GM18499 (cell line): ENCODE results near the gene DYNC2I2.
"Not testable (repeated sequence)": the region's sequence is repeated elsewhere in the genome, so short reads cannot be mapped to it uniquely, and the experiment has no call there.

Experiments
- ATAC-seq: cut with Tn5 transposase; IDR thresholded peaks from one replicate; pipeline ENCODE4 v1.9.1; 2021; ENCODE audit warnings: moderate number of reproducible peaks; ENCODE audit not compliant: insufficient read depth, unreplicated experiment

Gene DYNC2I2

DNA sequence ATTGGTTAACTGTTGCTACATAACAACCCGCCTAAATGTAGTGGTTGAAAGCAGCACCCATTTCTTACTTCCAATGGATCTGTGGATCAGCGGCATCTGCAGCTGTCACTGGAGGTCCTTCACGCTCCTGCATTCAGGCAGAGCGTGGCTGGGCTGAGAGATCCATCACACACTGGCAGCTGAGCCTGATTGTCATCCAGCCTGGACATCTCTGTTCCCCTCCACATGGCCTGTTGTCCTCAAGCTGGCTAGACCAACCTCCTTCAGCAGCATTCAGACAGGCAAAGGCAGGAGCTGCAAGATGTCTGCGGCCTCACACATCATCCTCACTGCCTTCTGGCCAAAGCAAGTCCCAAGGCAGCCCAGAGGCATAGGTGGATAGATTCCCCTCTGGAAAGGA lies 36.9 kb downstream of the DYNC2I2 start:
- ATAC-seq, result no peak

DNA sequence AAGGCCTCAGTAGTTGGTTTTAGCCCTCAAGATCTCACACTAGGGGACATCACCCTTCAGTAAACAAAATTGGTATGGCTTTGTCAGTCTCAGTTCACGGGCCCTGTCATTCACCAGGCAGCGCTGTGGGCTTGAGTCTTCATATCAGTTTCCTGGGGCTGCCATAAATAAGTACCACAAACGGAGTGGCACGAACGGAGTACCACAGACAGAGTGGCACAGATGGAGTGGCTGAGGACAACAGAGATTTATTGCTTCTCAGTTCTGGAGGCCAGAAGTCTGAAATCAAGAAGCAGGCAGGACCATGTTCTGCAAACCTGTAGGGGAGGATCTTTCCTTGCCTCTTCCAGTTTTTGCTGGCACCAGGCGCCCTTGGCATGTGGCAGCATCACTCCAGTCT lies 37.5 kb downstream of the DYNC2I2 start:
- no peak for ATAC-seq

DNA sequence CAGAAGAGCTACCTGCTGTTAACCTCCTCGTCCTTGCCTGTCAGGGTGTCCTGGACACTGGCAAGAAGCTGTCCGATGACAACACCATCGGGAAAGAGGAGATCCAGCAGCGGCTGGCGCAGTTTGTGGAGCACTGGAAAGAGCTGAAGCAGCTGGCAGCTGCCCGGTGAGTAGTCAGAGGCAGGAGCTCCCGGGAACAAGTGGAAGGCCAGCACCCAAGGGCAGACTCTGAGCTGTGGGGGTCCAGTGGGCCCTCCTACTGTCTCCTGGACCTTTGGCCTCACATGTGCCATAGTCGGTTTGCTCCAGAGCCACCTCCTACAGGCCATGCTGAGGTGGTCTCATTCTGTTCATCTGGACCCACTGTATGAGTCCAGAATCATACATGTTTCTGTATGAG lies 38.7 kb downstream of the DYNC2I2 start:
- no peak for ATAC-seq

DNA sequence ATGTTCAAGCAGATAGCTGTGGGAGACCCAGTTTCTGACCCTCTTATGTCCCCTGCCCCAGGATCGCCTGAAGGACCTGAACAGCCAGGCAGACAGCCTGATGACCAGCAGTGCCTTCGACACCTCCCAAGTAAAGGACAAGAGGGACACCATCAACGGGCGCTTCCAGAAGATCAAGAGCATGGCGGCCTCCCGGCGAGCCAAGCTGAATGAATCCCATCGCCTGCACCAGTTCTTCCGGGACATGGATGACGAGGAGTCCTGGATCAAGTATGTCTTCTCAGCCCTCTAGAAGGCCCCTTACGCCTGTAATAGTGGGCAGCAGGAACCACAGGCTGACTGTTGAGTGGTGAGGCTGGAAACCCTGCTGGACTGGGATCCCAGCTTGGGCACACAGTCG lies 41.1 kb downstream of the DYNC2I2 start:
- ATAC-seq, result no peak

DNA sequence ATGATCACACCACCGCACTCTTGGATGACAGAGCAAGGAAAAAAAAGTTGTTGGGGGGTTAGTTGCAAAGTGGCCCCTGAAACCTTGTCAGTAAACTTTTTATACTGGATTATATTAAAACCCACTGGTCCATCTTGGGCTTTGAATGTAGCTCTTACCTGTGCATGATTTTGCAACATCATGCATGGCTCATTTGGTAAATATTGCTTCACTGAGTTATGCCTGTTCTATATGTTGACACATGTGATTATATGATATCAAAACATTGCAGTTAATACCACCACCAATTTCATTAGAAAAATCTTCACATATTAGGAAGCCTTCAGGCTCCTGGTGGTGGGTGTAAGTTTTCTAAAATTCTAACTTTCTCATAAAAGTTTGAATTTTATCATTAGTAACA lies 41.9 kb downstream of the DYNC2I2 start:
- ATAC-seq, result no peak

DNA sequence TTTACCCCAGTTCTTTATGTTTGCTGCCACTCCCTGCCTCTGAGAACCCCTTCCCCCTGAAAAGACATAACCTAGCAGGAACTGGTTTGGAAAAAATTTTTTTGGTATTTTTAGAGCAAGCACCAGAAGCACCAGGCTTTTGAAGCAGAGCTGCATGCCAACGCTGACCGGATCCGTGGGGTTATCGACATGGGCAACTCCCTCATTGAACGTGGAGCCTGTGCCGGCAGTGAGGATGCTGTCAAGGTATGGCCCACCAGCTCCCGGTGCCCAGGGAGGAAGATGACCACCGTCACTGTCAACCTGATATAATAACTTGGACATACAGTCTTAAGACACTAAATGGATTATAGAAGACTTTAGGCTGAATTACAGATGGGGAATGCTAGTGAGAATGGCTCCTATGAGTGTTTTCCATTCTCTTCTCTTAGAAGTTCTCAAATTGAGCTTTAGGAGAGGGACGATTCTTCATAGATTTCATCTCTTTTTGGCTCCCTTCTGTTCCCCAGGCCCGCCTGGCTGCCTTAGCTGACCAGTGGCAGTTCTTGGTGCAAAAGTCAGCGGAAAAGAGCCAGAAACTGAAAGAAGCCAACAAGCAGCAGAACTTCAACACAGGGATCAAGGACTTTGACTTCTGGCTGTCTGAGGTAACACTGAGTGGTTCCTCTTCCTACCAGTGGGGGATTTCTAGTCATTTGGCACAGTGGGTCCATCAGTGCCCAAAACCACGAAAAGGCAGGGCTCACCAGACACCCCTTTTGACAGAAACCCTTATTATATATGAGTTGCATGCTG lies 44.9 kb downstream of the DYNC2I2 start:
- ATAC-seq, result no peak

DNA sequence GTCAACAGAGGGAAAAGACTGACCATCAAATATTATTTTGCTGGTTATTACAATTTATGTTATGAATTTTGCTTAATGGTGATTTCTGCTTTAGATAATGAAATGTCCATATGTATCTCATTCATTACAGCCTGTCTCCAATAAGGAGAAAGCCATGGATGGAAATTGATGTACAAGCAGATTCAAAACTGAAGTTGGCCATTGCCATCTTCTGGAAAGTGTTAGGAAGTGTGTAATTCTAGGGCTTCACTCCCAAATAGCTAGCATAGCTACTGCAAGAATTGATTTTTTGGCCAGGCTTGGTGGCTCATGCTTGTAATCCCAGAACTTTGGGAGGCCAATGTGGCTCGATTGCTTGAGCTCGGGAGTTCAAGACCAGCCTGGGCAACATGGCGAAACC lies 45.8 kb downstream of the DYNC2I2 start:
- ATAC-seq, result no peak

DNA sequence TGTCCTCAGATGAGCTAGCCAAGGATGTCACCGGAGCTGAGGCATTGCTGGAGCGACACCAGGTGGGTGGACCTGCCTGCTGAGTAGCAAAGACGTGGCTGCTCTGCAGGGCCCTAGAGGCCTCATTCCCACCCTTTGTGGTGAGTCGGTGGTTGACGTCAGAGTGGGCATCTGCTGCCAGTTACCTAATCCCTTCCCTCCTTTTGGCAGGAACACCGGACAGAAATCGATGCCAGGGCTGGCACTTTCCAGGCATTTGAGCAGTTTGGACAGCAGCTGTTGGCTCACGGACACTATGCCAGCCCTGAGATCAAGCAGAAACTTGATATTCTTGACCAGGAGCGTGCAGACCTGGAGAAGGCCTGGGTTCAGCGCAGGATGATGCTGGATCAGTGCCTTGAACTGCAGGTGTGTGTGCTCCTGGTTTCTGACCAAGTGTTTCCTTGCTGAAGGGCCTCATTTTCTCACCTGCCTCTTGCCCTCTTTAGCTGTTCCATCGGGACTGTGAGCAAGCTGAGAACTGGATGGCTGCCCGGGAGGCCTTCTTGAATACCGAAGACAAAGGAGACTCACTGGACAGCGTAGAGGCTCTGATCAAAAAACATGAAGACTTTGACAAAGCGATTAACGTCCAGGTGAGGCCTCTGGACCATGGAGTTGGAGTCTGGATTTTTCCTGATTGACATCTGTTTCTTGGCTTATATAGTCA lies 48.9 kb downstream of the DYNC2I2 start:
- no peak for ATAC-seq

DNA sequence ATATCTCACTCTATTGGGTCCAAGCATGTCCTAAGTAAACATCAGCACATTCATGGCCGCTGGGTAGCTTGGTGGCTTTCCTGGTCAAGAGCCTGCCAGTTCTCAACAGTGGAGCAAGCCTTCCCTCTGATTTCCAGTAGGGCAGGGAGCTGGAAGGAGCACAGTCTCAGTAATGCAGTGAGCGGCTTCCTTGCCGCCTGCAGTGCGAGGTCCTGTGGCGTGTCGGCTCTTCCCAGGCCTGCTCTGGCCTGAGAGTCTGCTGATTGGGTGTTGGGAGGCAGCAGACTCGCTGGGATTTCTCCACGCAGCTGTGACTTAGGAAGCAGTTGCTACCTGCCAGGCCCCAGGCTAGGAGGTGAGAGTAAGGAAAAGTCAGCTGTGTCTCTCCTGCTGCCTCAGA lies 53.0 kb downstream of the DYNC2I2 start:
- ATAC-seq, result no peak

DNA sequence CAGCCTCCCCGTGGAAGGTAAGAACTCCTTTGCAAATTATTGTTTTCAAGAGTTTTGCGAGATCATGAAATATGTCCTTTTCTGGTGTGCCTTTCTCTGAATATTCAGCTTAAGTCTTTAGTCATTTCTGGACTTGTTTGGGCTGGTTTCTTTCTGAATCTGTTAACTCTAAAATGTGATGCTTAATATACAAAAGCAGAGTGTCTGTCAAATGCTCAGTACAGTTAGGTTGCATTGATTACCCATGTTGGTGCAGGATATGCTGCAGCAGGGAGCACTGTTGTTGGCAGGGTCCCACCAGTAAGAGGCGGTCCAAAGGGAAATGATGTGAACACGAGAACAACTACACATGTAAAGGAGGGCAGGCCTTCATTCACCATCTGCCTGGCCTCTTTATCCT lies 56.5 kb downstream of the DYNC2I2 start:
- no peak for ATAC-seq

DNA sequence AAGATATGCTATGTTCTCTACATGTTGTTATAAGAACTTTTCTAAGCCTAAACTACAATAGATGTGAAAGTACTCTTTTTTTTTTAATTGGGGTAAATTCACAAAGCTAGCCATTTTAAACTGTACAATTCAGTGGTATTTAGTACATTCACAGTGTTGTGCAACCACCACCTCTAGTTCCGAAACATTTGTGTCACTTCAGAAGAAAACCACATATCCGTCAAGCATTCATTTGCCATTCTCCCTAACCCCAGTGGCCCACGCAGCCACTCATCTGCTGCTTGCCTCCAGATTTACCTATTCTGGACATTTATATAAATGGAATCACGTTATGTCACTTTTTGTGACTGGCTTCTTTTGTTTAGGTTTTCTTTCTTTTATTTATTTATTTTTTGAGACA lies 61.2 kb downstream of the DYNC2I2 start:
- no peak for ATAC-seq

DNA sequence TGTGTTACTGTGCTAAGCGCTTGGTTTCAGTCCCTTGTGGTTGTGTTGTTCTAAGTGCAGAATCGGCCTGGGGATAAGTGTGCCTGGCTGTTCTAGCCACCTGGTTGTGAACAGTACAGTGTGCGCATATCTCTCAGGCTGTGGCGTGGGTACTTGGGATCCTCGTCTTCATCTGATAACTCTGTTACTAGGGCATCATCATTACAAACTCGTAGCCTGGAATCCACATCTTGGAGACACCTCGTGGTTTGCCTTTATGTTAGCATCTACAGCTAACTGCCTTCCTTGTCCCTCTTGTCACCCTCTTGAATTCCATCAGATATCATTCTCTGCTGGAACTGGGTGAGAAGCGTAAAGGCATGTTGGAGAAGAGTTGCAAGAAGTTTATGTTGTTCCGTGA lies 62.8 kb downstream of the DYNC2I2 start:
- no peak for ATAC-seq

DNA sequence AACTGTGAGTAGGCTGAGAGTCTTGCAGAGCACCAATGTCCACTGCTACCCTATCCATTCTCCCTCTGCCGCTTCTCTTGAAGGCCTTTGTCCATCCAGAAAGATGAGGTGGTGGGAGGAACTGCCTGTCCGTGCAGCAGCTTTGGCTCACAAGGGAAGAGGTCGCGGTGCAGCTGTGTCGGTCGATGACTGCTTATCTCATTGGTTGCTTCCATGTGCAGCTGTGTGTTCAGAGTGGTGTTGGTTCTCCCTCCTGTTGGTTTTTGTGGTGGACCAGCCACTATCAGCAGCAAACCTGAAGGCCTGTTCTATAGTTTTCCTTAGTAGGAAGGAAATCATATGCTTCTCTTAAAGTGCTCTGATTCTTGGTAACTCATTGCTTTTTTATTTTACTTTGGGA lies 63.6 kb downstream of the DYNC2I2 start:
- no peak for ATAC-seq

DNA sequence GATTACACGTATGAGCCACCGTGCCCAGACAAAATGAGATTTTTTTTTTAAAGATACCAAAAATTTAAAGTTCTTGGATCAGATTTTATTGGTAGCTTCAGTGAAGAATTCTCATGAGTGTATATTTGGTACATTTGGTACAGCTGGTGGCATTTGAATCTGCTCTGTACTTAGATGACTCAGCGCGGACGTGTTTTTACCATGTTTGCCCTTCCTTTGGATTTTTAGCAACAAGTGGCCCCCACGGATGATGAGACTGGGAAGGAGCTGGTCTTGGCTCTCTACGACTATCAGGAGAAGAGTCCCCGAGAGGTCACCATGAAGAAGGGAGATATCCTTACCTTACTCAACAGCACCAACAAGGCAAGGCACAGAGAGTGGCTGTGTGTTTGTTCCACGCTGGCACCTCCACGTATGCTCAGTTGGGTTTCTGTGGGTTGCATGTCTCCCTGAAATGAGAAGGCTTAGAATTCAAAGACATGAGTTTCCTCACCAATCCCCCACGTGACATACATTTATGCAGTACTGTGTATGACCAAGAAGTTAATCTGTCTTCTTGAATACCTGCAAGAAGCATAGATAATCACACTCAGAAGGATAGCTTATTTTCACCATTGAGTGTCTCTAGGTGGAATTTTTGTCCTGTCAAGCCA lies 67.9 kb downstream of the DYNC2I2 start:
- ATAC-seq, result no peak

DNA sequence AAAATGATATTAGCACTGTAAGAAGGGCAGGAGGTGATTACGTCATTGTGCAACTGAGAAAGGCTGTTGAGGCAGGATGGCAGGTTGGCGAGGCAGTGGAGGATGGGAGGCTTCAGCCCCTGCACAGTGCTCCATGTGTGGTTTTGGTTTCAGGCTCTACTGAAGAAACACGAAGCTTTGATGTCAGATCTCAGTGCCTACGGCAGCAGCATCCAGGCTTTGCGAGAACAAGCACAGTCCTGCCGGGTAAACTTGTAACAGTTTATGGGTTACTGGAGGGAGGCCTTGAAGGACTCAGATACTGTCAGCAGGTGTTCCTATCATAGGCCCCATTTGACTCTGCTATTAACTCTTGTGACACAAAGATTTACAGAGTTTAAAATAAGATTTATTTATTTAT lies 69.2 kb downstream of the DYNC2I2 start:
- no peak for ATAC-seq

DNA sequence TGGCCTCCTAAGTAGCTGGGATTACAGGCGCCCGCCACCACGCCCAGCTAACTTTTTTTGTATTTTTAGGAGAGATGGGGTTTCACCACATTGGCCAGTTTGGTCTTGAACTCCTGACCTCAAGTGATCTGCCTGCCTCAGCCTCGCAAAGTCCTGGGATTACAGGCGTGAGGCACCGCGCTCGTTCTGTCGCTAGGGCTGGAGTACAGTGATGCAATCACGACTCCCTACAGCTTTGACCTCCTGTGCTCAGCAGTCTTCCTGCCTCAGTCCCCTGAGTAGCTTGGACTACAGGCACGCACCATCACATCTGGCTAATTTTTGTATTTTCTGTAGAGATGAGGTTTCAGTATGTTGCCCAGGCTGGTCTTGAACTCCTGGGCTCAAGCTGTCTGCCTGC lies 69.7 kb downstream of the DYNC2I2 start:
- not testable (repeated sequence) for ATAC-seq

DNA sequence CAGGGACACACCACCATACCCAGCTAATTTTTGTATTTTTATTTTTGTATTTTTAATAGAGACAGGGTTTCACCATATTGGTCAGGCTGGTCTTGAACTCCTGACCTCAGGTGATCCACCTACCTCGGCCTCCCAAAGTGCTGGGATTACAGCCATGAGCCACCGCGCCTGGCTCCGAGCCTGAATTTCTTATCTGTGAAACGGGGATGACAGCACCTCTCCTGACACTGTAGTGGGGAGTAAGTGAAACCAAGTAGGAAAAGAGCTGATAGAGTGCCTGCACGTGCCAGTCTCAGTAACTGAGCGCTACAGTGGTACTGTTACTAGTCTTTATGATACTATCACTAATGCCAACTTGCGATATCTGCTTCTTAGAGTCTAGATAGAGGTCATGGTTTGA lies 71.5 kb downstream of the DYNC2I2 start:
- ATAC-seq, result not testable (repeated sequence)
